Subcutaneous abdominal adipose tissue (tissue), 5 donors: ENCODE measurements around the gene GDAP1L1.

Experiments used
- H3K27ac ChIP-seq: one replicate; pipeline ENCODE4 v1.7.0; 2013; ENCODE audit warnings: low read depth, mild to moderate bottlenecking, inconsistent platforms, low read length, moderate library complexity
- H3K27me3 ChIP-seq, 5 donors: one replicate each; pipeline ENCODE4 v1.7.0; 2013; ENCODE audit warnings: low read length in 5 of 5, inconsistent platforms in 1 of 5; ENCODE audit not compliant: control insufficient read depth in 5 of 5, insufficient read depth in 4 of 5
- H3K36me3 ChIP-seq, 5 donors: one replicate each; pipeline ENCODE4 v1.7.0; 2013; ENCODE audit warnings: low read length in 5 of 5; ENCODE audit not compliant: control insufficient read depth in 5 of 5, insufficient read depth in 5 of 5
- H3K4me1 ChIP-seq, 5 donors: one replicate each; pipeline ENCODE4 v1.7.0; 2013; ENCODE audit warnings: low read length in 5 of 5, mild to moderate bottlenecking in 3 of 5, moderate library complexity in 1 of 5; ENCODE audit not compliant: control insufficient read depth in 5 of 5, insufficient read depth in 5 of 5
- H3K4me3 ChIP-seq, 5 donors: one replicate each; pipeline ENCODE4 v1.7.0; 2013; ENCODE audit warnings: low read length in 5 of 5, low read depth in 1 of 5
- H3K9ac ChIP-seq, 5 donors: one replicate each; pipeline ENCODE4 v1.7.0; 2013; ENCODE audit warnings: low read length in 5 of 5, mild to moderate bottlenecking in 4 of 5, moderate library complexity in 3 of 5
- H3K9me3 ChIP-seq, 5 donors: one replicate each; pipeline ENCODE4 v1.7.0; 2013; ENCODE audit warnings: low read length in 5 of 5; ENCODE audit not compliant: control insufficient read depth in 5 of 5
- donor health status: healthy.
- donor health status: healthy.
- donor health status: healthy.
- donor health status: healthy.
- donor health status: healthy.

The GDAP1L1 gene

GRCh38 chr20:44219170-44219730, 27.9 kb upstream of the GDAP1L1 start:
- no peaks in the 10 kb centered on the region for H3K27me3 ChIP-seq
- peaks cover 0 to 10% (median 5%) of the 10 kb centered on the region in 5 donors for H3K36me3 ChIP-seq
- H3K27ac ChIP-seq = no peak overlapping the region
- no peaks in the 10 kb centered on the region for H3K9me3 ChIP-seq
- H3K4me1 ChIP-seq = no peaks in the 10 kb centered on the region
- no peak overlapping the region for H3K9ac ChIP-seq
- H3K4me3 ChIP-seq = no peak overlapping the region

GRCh38 chr20:44219791-44220190, 27.3 kb upstream of the GDAP1L1 start:
- Histone ChIP-seq H3K9me3 (no peaks in the 10 kb centered on the region), H3K36me3 (peaks cover 0 to 11% (median 7%) of the 10 kb centered on the region in 5 donors), H3K27ac (no peak overlapping the region), H3K4me3 (no peak overlapping the region), H3K27me3 (no peaks in the 10 kb centered on the region), H3K4me1 (no peaks in the 10 kb centered on the region), H3K9ac (no peak overlapping the region)

- no peak overlapping the region for H3K4me3 ChIP-seq
- no peaks in the 10 kb centered on the region for H3K9me3 ChIP-seq
- no peaks in the 10 kb centered on the region for H3K27me3 ChIP-seq
- no peak overlapping the region for H3K27ac ChIP-seq
- H3K9ac ChIP-seq = no peak overlapping the region
- H3K36me3 ChIP-seq = peaks cover 0 to 16% (median 3%) of the 10 kb centered on the region in 5 donors
- H3K4me1 ChIP-seq = no peaks in the 10 kb centered on the region
Observed at GRCh38 chr20:44221368-44221954, 25.6 kb upstream of the GDAP1L1 start.

GRCh38 chr20:44222027-44222426, 25.1 kb upstream of the GDAP1L1 start:
- Histone ChIP-seq H3K9ac (no peak overlapping the region), H3K27me3 (no peaks in the 10 kb centered on the region), H3K4me1 (no peaks in the 10 kb centered on the region), H3K9me3 (no peaks in the 10 kb centered on the region), H3K27ac (no peak overlapping the region), H3K36me3 (peaks cover 0 to 15% (median 3%) of the 10 kb centered on the region in 5 donors), H3K4me3 (no peak overlapping the region)

GRCh38 chr20:44222633-44223368, 24.3 kb upstream of the GDAP1L1 start:
- H3K4me1 ChIP-seq = no peaks in the 10 kb centered on the region
- H3K27me3 ChIP-seq = no peaks in the 10 kb centered on the region
- H3K9ac ChIP-seq = no peak overlapping the region
- no peak overlapping the region for H3K4me3 ChIP-seq
- peaks cover 0 to 15% (median 3%) of the 10 kb centered on the region in 5 donors for H3K36me3 ChIP-seq
- H3K27ac ChIP-seq = no peak overlapping the region
- H3K9me3 ChIP-seq = no peaks in the 10 kb centered on the region

GRCh38 chr20:44223721-44224120, 23.4 kb upstream of the GDAP1L1 start:
- H3K4me1 ChIP-seq = no peaks in the 10 kb centered on the region
- no peak overlapping the region for H3K27ac ChIP-seq
- H3K9ac ChIP-seq = no peak overlapping the region
- no peaks in the 10 kb centered on the region for H3K9me3 ChIP-seq
- H3K4me3 ChIP-seq = no peak overlapping the region
- H3K36me3 ChIP-seq = peaks cover 0 to 15% (median 3%) of the 10 kb centered on the region in 5 donors
- no peaks in the 10 kb centered on the region for H3K27me3 ChIP-seq

GRCh38 chr20:44224637-44225036, 22.5 kb upstream of the GDAP1L1 start:
- no peaks in the 10 kb centered on the region for H3K4me1 ChIP-seq
- no peak overlapping the region for H3K4me3 ChIP-seq
- H3K9ac ChIP-seq = no peak overlapping the region
- no peaks in the 10 kb centered on the region for H3K27me3 ChIP-seq
- no peak overlapping the region for H3K27ac ChIP-seq
- no peaks in the 10 kb centered on the region for H3K9me3 ChIP-seq
- H3K36me3 ChIP-seq = peaks cover 0 to 13% (median 3%) of the 10 kb centered on the region in 5 donors

- no peak overlapping the region for H3K9ac ChIP-seq
- peaks cover 0 to 8% (median 3%) of the 10 kb centered on the region in 5 donors for H3K36me3 ChIP-seq
Observed at GRCh38 chr20:44228465-44229258, 18.4 kb upstream of the GDAP1L1 start.

GRCh38 chr20:44231193-44231592, 15.9 kb upstream of the GDAP1L1 start:
- H3K4me3 ChIP-seq = no peak overlapping the region
- H3K27ac ChIP-seq = no peak overlapping the region
- no peaks in the 10 kb centered on the region for H3K9me3 ChIP-seq
- no peaks in the 10 kb centered on the region for H3K4me1 ChIP-seq
- no peaks in the 10 kb centered on the region for H3K27me3 ChIP-seq
- H3K9ac ChIP-seq = no peak overlapping the region
- H3K36me3 ChIP-seq = no peaks in the 10 kb centered on the region

More at GRCh38 chr20:44228465-44229258, 18.4 kb upstream of the GDAP1L1 start:
- Histone ChIP-seq H3K27me3 (no peaks in the 10 kb centered on the region), H3K9me3 (no peaks in the 10 kb centered on the region), H3K4me3 (no peak overlapping the region), H3K27ac (no peak overlapping the region), H3K4me1 (no peaks in the 10 kb centered on the region)
